ENCODE data around the gene SDHB.

DNA sequence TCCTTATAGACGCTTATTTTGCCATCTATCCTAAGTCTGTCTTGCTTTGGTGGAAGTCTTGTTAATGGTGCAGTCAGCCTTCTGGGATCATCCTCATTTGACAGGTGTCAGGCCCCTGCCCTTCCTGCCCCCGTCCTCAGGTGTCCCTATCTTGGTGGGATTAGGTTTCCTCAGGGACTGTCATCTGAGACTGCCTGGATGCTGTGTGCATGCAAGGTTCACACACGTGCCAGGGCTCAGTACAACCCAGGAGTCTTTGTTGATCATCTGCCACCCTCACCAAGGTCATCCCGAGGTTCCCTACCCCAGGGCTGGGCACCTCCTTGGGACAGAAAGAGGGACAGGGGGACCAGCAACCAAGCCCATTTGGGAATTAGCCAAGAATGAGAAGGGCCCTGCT, 47.4 kb upstream of the SDHB start:
- TF ChIP-seq, protein P1, sequence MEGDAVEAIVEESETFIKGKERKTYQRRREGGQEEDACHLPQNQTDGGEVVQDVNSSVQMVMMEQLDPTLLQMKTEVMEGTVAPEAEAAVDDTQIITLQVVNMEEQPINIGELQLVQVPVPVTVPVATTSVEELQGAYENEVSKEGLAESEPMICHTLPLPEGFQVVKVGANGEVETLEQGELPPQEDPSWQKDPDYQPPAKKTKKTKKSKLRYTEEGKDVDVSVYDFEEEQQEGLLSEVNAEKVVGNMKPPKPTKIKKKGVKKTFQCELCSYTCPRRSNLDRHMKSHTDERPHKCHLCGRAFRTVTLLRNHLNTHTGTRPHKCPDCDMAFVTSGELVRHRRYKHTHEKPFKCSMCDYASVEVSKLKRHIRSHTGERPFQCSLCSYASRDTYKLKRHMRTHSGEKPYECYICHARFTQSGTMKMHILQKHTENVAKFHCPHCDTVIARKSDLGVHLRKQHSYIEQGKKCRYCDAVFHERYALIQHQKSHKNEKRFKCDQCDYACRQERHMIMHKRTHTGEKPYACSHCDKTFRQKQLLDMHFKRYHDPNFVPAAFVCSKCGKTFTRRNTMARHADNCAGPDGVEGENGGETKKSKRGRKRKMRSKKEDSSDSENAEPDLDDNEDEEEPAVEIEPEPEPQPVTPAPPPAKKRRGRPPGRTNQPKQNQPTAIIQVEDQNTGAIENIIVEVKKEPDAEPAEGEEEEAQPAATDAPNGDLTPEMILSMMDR (IDR thresholded peaks at IDR 0.05) = no peak
- no peak for TF ChIP-seq POLR2A (IDR thresholded peaks at IDR 0.05)

Data from body of pancreas (tissue), 4 donors.